ENCODE results near the gene ACOX1. TPM values are rescaled to one million over a fixed set of nuclear protein-coding genes. Genes with fewer than 3 reads are reported as not detected.

The ACOX1 gene
- total and polyA plus RNA-seq, 10 donors, result 6.3 to 60.2 (median 41.6) TPM

GRCh38 chr17:76002100-76002499 lies 23.1 kb upstream of the ACOX1 start:
- H3K36me3 ChIP-seq, result peaks cover 0 to 47% (median 2%) of the 10 kb centered on the region in 6 donors
- H3K4me1 ChIP-seq, result peaks cover 14 to 63% (median 33%) of the 10 kb centered on the region in 6 donors
- no peaks in the 10 kb centered on the region for H3K9me3 ChIP-seq
- no peak overlapping the region for H3K4me3 ChIP-seq
- no peak for DNase-seq
- intact Hi-C loops (cut with DNase I; ENCODE audit: low total_unique reads), result no loop called here
- 89 to 100% (median 97%) methylated on average over 6 to 12 of the region's 12 CpGs for WGBS, 5 donors
- H3K27me3 ChIP-seq (replicated peaks in 1 of 7), result no peaks in the 10 kb centered on the region
- TF ChIP-seq CTCF (IDR thresholded peaks at IDR 0.05 in 8 of 11, conservative IDR thresholded peaks at IDR 0.05 in 3 of 11) (no peak), POLR2AphosphoS5 (IDR thresholded peaks at IDR 0.05) (no peak), POLR2A (IDR thresholded peaks at IDR 0.05) (no peak)
- no peak overlapping the region for H3K27ac ChIP-seq

GRCh38 chr17:76000755-76001521 lies 22.0 kb upstream of the ACOX1 start, which contains the start of gene CDK3:
CDK3 (plus strand) TSS chr17:76000855; CDS start chr17:76001426, 571 bp downstream.
- TF ChIP-seq POLR2AphosphoS5 (IDR thresholded peaks at IDR 0.05) (no peak), CTCF (IDR thresholded peaks at IDR 0.05 in 8 of 11, conservative IDR thresholded peaks at IDR 0.05 in 3 of 11) (peak in 5 of 11 experiments; percentile 2 to 44 (median 37))
- H3K4me1 ChIP-seq, result peaks cover 19 to 74% (median 42%) of the 10 kb centered on the region in 6 donors
- 88 to 93% (median 91%) methylated on average over 14 to 21 of the region's 21 CpGs for WGBS, 5 donors
- no peak within 1 kb of the TSS for H3K4me3 ChIP-seq
- H3K27me3 ChIP-seq (replicated peaks in 1 of 7), result no peaks in the 10 kb centered on the region
- DNase-seq, result no peak
- intact Hi-C loops (cut with DNase I; ENCODE audit: low total_unique reads), result no loop called here
- H3K9me3 ChIP-seq, result no peaks in the 10 kb centered on the region
- peak within 1 kb of the TSS in 1 of 8 donors; percentile 26 for H3K27ac ChIP-seq
- H3K36me3 ChIP-seq, result peaks cover 0 to 48% (median 2%) of the 10 kb centered on the region in 6 donors

- intact Hi-C loops (cut with DNase I; ENCODE audit: low total_unique reads), result no loop called here
- TF ChIP-seq CTCF (IDR thresholded peaks at IDR 0.05 in 8 of 11, conservative IDR thresholded peaks at IDR 0.05 in 3 of 11), result peak in 9 of 11 experiments; percentile 33 to 87 (median 73)
- peak in 1 of 3 donors; percentile 40 for TF ChIP-seq POLR2AphosphoS5 (IDR thresholded peaks at IDR 0.05)
- TF ChIP-seq POLR2A (IDR thresholded peaks at IDR 0.05), result no peak
- Histone ChIP-seq H3K36me3 (peaks cover 0 to 55% (median 2%) of the 10 kb centered on the region in 6 donors), H3K27ac (peak overlapping the region in 1 of 8 donors; percentile 26), H3K4me1 (peaks cover 12 to 67% (median 35%) of the 10 kb centered on the region in 6 donors), H3K27me3 (replicated peaks in 1 of 7) (no peaks in the 10 kb centered on the region), H3K4me3 (no peak overlapping the region), H3K9me3 (no peaks in the 10 kb centered on the region)
- DNase-seq, result peak; percentile 87
- 74 to 81% (median 80%) methylated on average over 29 to 31 of the region's 31 CpGs for WGBS, 5 donors
Observed at GRCh38 chr17:76000016-76000754, 21.2 kb upstream of the ACOX1 start.

Data from spleen (tissue), 11 donors.